KMS-11 (cell line): ENCODE measurements around the gene STARD13.

Experiments used
- H2AFZ ChIP-seq: fragments of 200-600 bp; sonication (generic); 2 replicates; pipeline ENCODE4 v1.6.1; 2016; ENCODE audit warnings: antibody characterized with exemption, mixed run types, low read depth
- H3K27ac ChIP-seq: fragments of 200-600 bp; sonication (generic); 2 replicates; pipeline ENCODE4 v1.6.1; 2016; ENCODE audit warnings: mild to moderate bottlenecking, mixed run types
- H3K27me3 ChIP-seq: fragments of 200-600 bp; sonication (generic); 2 replicates; pipeline ENCODE4 v1.6.1; 2017; ENCODE audit warnings: mild to moderate bottlenecking, low read depth, mixed run types, moderate library complexity; ENCODE audit not compliant: insufficient read depth
- H3K36me3 ChIP-seq: fragments of 200-600 bp; sonication (generic); 2 replicates; pipeline ENCODE4 v1.6.1; 2017; ENCODE audit warnings: mild to moderate bottlenecking, mixed run types; ENCODE audit not compliant: insufficient read depth
- H3K4me1 ChIP-seq: fragments of 200-600 bp; sonication (generic); 2 replicates; pipeline ENCODE4 v1.6.1; 2016; ENCODE audit warnings: mild to moderate bottlenecking, low read depth, mixed run types; ENCODE audit not compliant: poor library complexity, severe bottlenecking
- H3K4me2 ChIP-seq: fragments of 200-600 bp; sonication (generic); 2 replicates; pipeline ENCODE4 v1.7.0; 2016; ENCODE audit warnings: mild to moderate bottlenecking, mixed run types
- H3K4me3 ChIP-seq: fragments of 200-600 bp; sonication (generic); IDR thresholded peaks from 2 replicates; pipeline ENCODE4 v1.6.1; 2017; ENCODE audit warnings: low read depth, low read length, mixed read lengths; ENCODE audit not compliant: insufficient read depth
- H3K79me2 ChIP-seq: fragments of 200-600 bp; sonication (generic); 2 replicates; pipeline ENCODE4 v1.6.1; 2016; ENCODE audit warnings: low read depth, mixed run types; ENCODE audit not compliant: insufficient read depth
- H3K9ac ChIP-seq: fragments of 200-600 bp; sonication (generic); 2 replicates; pipeline ENCODE4 v1.6.1; 2016; ENCODE audit warnings: mild to moderate bottlenecking, mixed run types
- H4K20me1 ChIP-seq: fragments of 200-600 bp; sonication (generic); 2 replicates; pipeline ENCODE4 v1.6.1; 2016; ENCODE audit warnings: mild to moderate bottlenecking, mixed run types; ENCODE audit not compliant: insufficient read depth
- TF ChIP-seq, protein P1 (sequence below): fragments of 200-600 bp; sonication (generic); conservative IDR thresholded peaks from 2 replicates; pipeline ENCODE4 v1.6.1; 2017; ENCODE audit warnings: low read depth, mild to moderate bottlenecking, antibody characterized with exemption, low read length, moderate library complexity, mixed read lengths

STARD13 gene

GRCh38 chr13:33072759-33073158 lies 212.8 kb downstream of the STARD13 start:
- H3K79me2 ChIP-seq, result no peaks in the 10 kb centered on the region
- H3K4me2 ChIP-seq, result no peak overlapping the region
- no peaks in the 10 kb centered on the region for H4K20me1 ChIP-seq
- H3K4me1 ChIP-seq, result no peaks in the 10 kb centered on the region
- no peaks in the 10 kb centered on the region for H3K36me3 ChIP-seq
- H3K9ac ChIP-seq, result no peak overlapping the region
- no peaks in the 10 kb centered on the region for H3K27me3 ChIP-seq
- no peak overlapping the region for H3K27ac ChIP-seq
- TF ChIP-seq, protein P1, sequence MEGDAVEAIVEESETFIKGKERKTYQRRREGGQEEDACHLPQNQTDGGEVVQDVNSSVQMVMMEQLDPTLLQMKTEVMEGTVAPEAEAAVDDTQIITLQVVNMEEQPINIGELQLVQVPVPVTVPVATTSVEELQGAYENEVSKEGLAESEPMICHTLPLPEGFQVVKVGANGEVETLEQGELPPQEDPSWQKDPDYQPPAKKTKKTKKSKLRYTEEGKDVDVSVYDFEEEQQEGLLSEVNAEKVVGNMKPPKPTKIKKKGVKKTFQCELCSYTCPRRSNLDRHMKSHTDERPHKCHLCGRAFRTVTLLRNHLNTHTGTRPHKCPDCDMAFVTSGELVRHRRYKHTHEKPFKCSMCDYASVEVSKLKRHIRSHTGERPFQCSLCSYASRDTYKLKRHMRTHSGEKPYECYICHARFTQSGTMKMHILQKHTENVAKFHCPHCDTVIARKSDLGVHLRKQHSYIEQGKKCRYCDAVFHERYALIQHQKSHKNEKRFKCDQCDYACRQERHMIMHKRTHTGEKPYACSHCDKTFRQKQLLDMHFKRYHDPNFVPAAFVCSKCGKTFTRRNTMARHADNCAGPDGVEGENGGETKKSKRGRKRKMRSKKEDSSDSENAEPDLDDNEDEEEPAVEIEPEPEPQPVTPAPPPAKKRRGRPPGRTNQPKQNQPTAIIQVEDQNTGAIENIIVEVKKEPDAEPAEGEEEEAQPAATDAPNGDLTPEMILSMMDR, result no peak
- no peak overlapping the region for H3K4me3 ChIP-seq
- H2AFZ ChIP-seq, result no peak overlapping the region

DNA sequence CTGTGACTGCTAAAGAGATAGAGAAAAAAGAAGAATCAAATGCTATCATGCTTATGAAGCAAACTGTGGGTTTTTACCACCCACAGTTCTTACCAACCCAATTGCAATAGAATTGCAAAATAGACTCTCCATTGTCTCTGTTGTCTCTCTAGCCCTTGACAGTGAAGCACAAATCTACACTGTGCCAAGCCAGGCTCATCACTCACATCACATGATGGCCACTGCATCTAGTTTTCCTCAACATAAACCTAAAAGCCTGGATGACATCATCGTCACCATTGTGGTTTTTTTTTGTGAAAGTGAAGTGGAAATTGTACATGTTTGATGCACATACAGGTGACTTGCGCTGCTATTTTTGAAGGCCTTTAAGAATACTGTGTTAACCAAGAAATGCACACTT lies 213.3 kb downstream of the STARD13 start:
- no peak overlapping the region for H3K9ac ChIP-seq
- H3K27me3 ChIP-seq, result no peaks in the 10 kb centered on the region
- H3K36me3 ChIP-seq, result no peaks in the 10 kb centered on the region
- no peak overlapping the region for H3K27ac ChIP-seq
- no peaks in the 10 kb centered on the region for H3K79me2 ChIP-seq
- TF ChIP-seq, protein P1, result no peak
- H3K4me3 ChIP-seq, result no peak overlapping the region
- no peak overlapping the region; the same call in 1 of the 2 replicates for H3K4me2 ChIP-seq
- H4K20me1 ChIP-seq, result no peaks in the 10 kb centered on the region
- no peaks in the 10 kb centered on the region for H3K4me1 ChIP-seq
- H2AFZ ChIP-seq, result no peak overlapping the region

DNA sequence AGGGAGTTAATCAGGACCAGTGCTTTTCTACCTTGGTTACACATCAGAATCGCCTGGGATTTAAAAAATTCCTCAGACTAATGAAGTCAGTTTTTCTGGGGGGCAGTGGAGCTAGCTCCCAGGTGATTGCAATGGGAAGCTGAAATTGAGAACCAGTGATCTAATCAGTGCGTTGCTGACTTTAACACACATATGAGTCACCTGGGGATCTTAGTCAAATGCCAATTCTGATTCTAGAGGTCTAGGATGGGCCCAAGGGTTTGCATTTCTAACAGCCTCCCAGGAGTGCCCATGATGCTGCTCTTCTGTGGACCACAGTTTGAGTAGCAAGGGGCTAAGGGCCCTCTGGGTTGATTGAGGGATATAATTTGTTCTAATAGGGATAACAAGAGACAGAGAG lies 214.8 kb downstream of the STARD13 start:
- Histone ChIP-seq H3K27me3 (no peaks in the 10 kb centered on the region), H2AFZ (no peak overlapping the region), H4K20me1 (no peaks in the 10 kb centered on the region), H3K36me3 (no peaks in the 10 kb centered on the region), H3K79me2 (no peaks in the 10 kb centered on the region), H3K4me2 (no peak overlapping the region), H3K4me1 (no peaks in the 10 kb centered on the region), H3K9ac (no peak overlapping the region), H3K27ac (no peak overlapping the region), H3K4me3 (no peak overlapping the region)
- TF ChIP-seq, protein P1, result no peak

- no peak overlapping the region for H3K4me2 ChIP-seq
- H3K79me2 ChIP-seq, result no peaks in the 10 kb centered on the region
- no peaks in the 10 kb centered on the region for H4K20me1 ChIP-seq
- H3K27ac ChIP-seq, result no peak overlapping the region
- H3K4me1 ChIP-seq, result no peaks in the 10 kb centered on the region
- no peak overlapping the region for H3K4me3 ChIP-seq
- H3K9ac ChIP-seq, result no peak overlapping the region
- no peaks in the 10 kb centered on the region for H3K36me3 ChIP-seq
- no peak overlapping the region for H2AFZ ChIP-seq
- TF ChIP-seq, protein P1, result peak; percentile 26; the same call in 1 of the 2 replicates
- no peaks in the 10 kb centered on the region for H3K27me3 ChIP-seq
Measured at GRCh38 chr13:33069365-33069764, 216.2 kb downstream of the STARD13 start.

GRCh38 chr13:33066329-33066728 lies 219.2 kb downstream of the STARD13 start:
- no peaks in the 10 kb centered on the region for H3K36me3 ChIP-seq
- no peak overlapping the region for H3K9ac ChIP-seq
- no peaks in the 10 kb centered on the region for H3K4me1 ChIP-seq
- no peak overlapping the region for H3K4me2 ChIP-seq
- no peak overlapping the region for H3K27ac ChIP-seq
- no peak overlapping the region for H3K4me3 ChIP-seq
- no peaks in the 10 kb centered on the region for H4K20me1 ChIP-seq
- H3K79me2 ChIP-seq, result no peaks in the 10 kb centered on the region
- H3K27me3 ChIP-seq, result no peaks in the 10 kb centered on the region
- H2AFZ ChIP-seq, result no peak overlapping the region
- TF ChIP-seq, protein P1, result no peak
